Fibroblast of the aortic adventitia (primary cell): Measurements from ENCODE around the gene C10orf120. TPM values are rescaled to one million over a fixed set of nuclear protein-coding genes. Genes with fewer than 3 reads are reported as not detected.

Experiments
- DNase-seq: peaks from one replicate; pipeline ENCODE4 v3.0.0-alpha.2; 2010; ENCODE audit warnings: low read depth
- H3K4me3 ChIP-seq: 2 replicates; pipeline ENCODE4 v1.5.1; 2011; ENCODE audit warnings: low read depth, mild to moderate bottlenecking, control low read depth, low read length, moderate library complexity
- CTCF ChIP-seq: IDR thresholded peaks from 2 replicates; pipeline ENCODE4 v1.5.1; 2011; ENCODE audit warnings: mild to moderate bottlenecking, low read length, control low read depth, inconsistent platforms; ENCODE audit not compliant: insufficient read depth
- total RNA-seq: library from RNA; depleted of rRNA; stranded (reverse); fragments of >200 nt; gene quantifications from 2 replicates; pipeline ENCODE4 v1.2.3, GENCODE V29; 2012; ENCODE audit warnings: low replicate concordance

C10orf120 gene
- total RNA-seq, 1 donor, result not detected

- H3K4me3 ChIP-seq, result no peak overlapping the region
- no peak for DNase-seq
- TF ChIP-seq CTCF, result no peak
Observed at GRCh38 chr10:122696687-122697086, 3.0 kb downstream of the C10orf120 start.

- no peak overlapping the region for H3K4me3 ChIP-seq
- no peak for TF ChIP-seq CTCF
- no peak for DNase-seq
Observed at GRCh38 chr10:122692744-122693143, 6.9 kb downstream of the C10orf120 start.

GRCh38 chr10:122689146-122689820 is 10.4 kb downstream of the C10orf120 start:
- H3K4me3 ChIP-seq, result no peak overlapping the region
- TF ChIP-seq CTCF, result no peak
- DNase-seq, result no peak

- DNase-seq, result peak; percentile 10
- TF ChIP-seq CTCF, result no peak
- no peak overlapping the region for H3K4me3 ChIP-seq
Observed at GRCh38 chr10:122688293-122688989, 11.2 kb downstream of the C10orf120 start.

- no peak for TF ChIP-seq CTCF
- DNase-seq, result no peak
- H3K4me3 ChIP-seq, result no peak overlapping the region
Observed at GRCh38 chr10:122682522-122682921, 17.1 kb downstream of the C10orf120 start.

- H3K4me3 ChIP-seq, result no peak overlapping the region
- DNase-seq, result no peak
- TF ChIP-seq CTCF, result no peak
Observed at GRCh38 chr10:122678266-122678665, 21.4 kb downstream of the C10orf120 start.
